Uterus (tissue), 4 donors: ENCODE data around the gene CLSTN2. TPM values are rescaled to one million over a fixed set of nuclear protein-coding genes. Genes with fewer than 3 reads are reported as not detected.

ENCODE experiments used
- DNase-seq, 2 donors: peaks; one replicate each; pipeline ENCODE4 v3.0.0-alpha.2; 2019 to 2020
- H3K27ac ChIP-seq, 2 donors: fragments of 200-600 bp; sonication (generic); 1 replicate in 1 of 2; 2 replicates in 1 of 2; pipeline ENCODE4 v1.5.1; 2016 to 2018
- H3K27me3 ChIP-seq, 2 donors: fragments of 200-600 bp; sonication (generic); one replicate each; pipeline ENCODE4 v1.5.1; 2018 to 2019; ENCODE audit warnings: control low read depth in 1 of 2
- H3K36me3 ChIP-seq, 2 donors: fragments of 200-600 bp; sonication (generic); one replicate each; pipeline ENCODE4 v1.5.1; 2019; ENCODE audit warnings: control low read depth in 1 of 2
- H3K4me1 ChIP-seq, 2 donors: fragments of 200-600 bp; sonication (generic); one replicate each; pipeline ENCODE4 v1.5.1; 2018 to 2019; ENCODE audit warnings: control low read depth in 1 of 2
- H3K4me3 ChIP-seq, 2 donors: fragments of 200-600 bp; sonication (generic); 1 replicate in 1 of 2; 2 replicates in 1 of 2; pipeline ENCODE4 v1.5.1; 2018 to 2019; ENCODE audit warnings: mild to moderate bottlenecking in 1 of 2
- H3K9me3 ChIP-seq, 2 donors: fragments of 200-600 bp; sonication (generic); one replicate each; pipeline ENCODE4 v1.5.1; 2019; ENCODE audit warnings: control low read depth in 1 of 2
- POLR2A ChIP-seq, 2 donors: fragments of 450-650 bp; IDR thresholded peaks; one replicate each; pipeline ENCODE4 v1.6.1; 2016; ENCODE audit warnings: antibody characterized with exemption in 2 of 2, mild to moderate bottlenecking in 1 of 2, moderate library complexity in 1 of 2
- intact Hi-C: fragments of 100-400 bp; cut with DNase I; formaldehyde crosslinking; loops from one replicate; pipeline ENCODE4 v1.15.1; 2023; ENCODE audit warnings: low total_unique reads
- total RNA-seq, 4 donors: library from RNA; depleted of rRNA in 3 of 4; stranded (reverse); fragments of >200 nt in 3 of 4; gene quantifications; one replicate each; pipeline versions ENCODE4 v1.1.0 to v1.2.4, GENCODE V29; 2014 to 2023
- TF ChIP-seq, protein P1 (sequence below), 4 experiments: fragments of 200-600 bp in 2 of 4; fragments of 450-650 bp in 2 of 4; sonication (generic) in 2 of 4; IDR thresholded peaks; one replicate each; pipeline ENCODE4 v1.5.1; 2016 to 2019; ENCODE audit warnings: antibody characterized with exemption in 4 of 4, mild to moderate bottlenecking in 2 of 4, moderate library complexity in 1 of 4
- donor health status: DM: yes; HTN: yes; CAD: no.

The CLSTN2 gene
- total RNA-seq, 4 donors from 2014 or later, result 4.7 to 32.2 (median 19.2) TPM

- DNase-seq, result peak; percentile 50 to 52
- TF ChIP-seq POLR2A (IDR thresholded peaks at IDR 0.05), result no peak
- TF ChIP-seq, protein P1, sequence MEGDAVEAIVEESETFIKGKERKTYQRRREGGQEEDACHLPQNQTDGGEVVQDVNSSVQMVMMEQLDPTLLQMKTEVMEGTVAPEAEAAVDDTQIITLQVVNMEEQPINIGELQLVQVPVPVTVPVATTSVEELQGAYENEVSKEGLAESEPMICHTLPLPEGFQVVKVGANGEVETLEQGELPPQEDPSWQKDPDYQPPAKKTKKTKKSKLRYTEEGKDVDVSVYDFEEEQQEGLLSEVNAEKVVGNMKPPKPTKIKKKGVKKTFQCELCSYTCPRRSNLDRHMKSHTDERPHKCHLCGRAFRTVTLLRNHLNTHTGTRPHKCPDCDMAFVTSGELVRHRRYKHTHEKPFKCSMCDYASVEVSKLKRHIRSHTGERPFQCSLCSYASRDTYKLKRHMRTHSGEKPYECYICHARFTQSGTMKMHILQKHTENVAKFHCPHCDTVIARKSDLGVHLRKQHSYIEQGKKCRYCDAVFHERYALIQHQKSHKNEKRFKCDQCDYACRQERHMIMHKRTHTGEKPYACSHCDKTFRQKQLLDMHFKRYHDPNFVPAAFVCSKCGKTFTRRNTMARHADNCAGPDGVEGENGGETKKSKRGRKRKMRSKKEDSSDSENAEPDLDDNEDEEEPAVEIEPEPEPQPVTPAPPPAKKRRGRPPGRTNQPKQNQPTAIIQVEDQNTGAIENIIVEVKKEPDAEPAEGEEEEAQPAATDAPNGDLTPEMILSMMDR (IDR thresholded peaks at IDR 0.05), result peak; percentile 14 to 50 (median 40)
These were observed 371 bp upstream of the CLSTN2 start for GRCh38 chr3:139934613-139935015.

GRCh38 chr3:139935866-139936817 lies 1.2 kb downstream of the CLSTN2 start:
- TF ChIP-seq POLR2A (IDR thresholded peaks at IDR 0.05), result no peak
- TF ChIP-seq, protein P1 (IDR thresholded peaks at IDR 0.05), result no peak
- Histone ChIP-seq H3K36me3 (no peaks in the 10 kb centered on the region), H3K4me1 (no peaks in the 10 kb centered on the region), H3K27me3 (no peaks in the 10 kb centered on the region), H3K27ac (peak overlapping the region; percentile 27 to 69), H3K9me3 (no peaks in the 10 kb centered on the region), H3K4me3 (peak overlapping the region; percentile 66 to 76)
- peak; percentile 37 to 47 for DNase-seq
- intact Hi-C loops, result no loop called here

More at GRCh38 chr3:139934613-139935015, 371 bp upstream of the CLSTN2 start:
- H3K4me1 ChIP-seq, result no peaks in the 10 kb centered on the region
- H3K9me3 ChIP-seq, result no peaks in the 10 kb centered on the region
- intact Hi-C loops, result no loop called here
- H3K36me3 ChIP-seq, result no peaks in the 10 kb centered on the region
- H3K27ac ChIP-seq, result peak overlapping the region; percentile 27 to 69
- peak overlapping the region; percentile 66 to 76 for H3K4me3 ChIP-seq
- no peaks in the 10 kb centered on the region for H3K27me3 ChIP-seq

DNA sequence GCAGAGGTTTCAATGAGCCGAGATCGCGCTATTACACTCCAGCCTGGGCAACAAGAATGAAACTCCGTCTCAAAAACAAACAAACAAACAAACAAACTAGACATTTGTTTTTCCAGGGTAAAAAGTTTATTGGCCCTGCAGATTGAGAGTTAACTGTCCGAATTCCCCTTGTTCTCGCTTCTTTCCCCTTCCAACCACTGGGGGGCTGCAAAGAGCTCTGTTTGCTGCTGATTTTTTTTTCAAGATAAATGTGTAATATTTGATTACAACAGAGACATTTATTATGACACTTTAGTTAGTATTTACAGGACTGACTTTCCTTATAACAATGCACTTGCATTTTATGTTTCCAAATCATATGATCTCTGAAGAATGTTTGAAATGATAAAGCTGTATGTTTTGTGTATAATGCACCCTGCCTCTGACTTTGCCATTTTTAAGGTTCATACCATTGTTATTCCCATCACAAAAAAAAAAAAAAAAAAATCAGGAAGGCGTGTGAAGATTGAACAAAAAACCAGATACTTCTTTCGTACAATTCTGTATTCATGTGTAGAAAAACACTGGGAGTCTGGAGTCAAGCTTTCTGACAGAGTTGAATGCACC lies 2.8 kb downstream of the CLSTN2 start:
- intact Hi-C loops, result no loop called here
- TF ChIP-seq POLR2A (IDR thresholded peaks at IDR 0.05), result no peak
- TF ChIP-seq, protein P1 (IDR thresholded peaks at IDR 0.05), result peak; percentile 58 to 71 (median 66)
- DNase-seq, result peak; percentile 52 to 56
- Histone ChIP-seq H3K27me3 (no peaks in the 10 kb centered on the region), H3K9me3 (no peaks in the 10 kb centered on the region), H3K4me1 (no peaks in the 10 kb centered on the region), H3K4me3 (no peak overlapping the region), H3K36me3 (no peaks in the 10 kb centered on the region), H3K27ac (no peak overlapping the region)

GRCh38 chr3:139939681-139940190 lies 4.8 kb downstream of the CLSTN2 start:
- DNase-seq, result no peak
- TF ChIP-seq, protein P1 (IDR thresholded peaks at IDR 0.05), result no peak
- no peak for TF ChIP-seq POLR2A (IDR thresholded peaks at IDR 0.05)
- H3K27ac ChIP-seq, result no peak overlapping the region
- no peaks in the 10 kb centered on the region for H3K27me3 ChIP-seq
- no peaks in the 10 kb centered on the region for H3K9me3 ChIP-seq
- no peaks in the 10 kb centered on the region for H3K4me1 ChIP-seq
- H3K4me3 ChIP-seq, result no peak overlapping the region
- no peaks in the 10 kb centered on the region for H3K36me3 ChIP-seq
- intact Hi-C loops, result no loop called here

- no peak for DNase-seq
- Histone ChIP-seq H3K4me3 (no peak overlapping the region), H3K4me1 (no peaks in the 10 kb centered on the region), H3K27ac (no peak overlapping the region), H3K9me3 (no peaks in the 10 kb centered on the region), H3K36me3 (no peaks in the 10 kb centered on the region), H3K27me3 (no peaks in the 10 kb centered on the region)
- intact Hi-C loops, result no loop called here
- TF ChIP-seq, protein P1 (IDR thresholded peaks at IDR 0.05), result no peak
- no peak for TF ChIP-seq POLR2A (IDR thresholded peaks at IDR 0.05)
These were observed 5.6 kb downstream of the CLSTN2 start for GRCh38 chr3:139940622-139941021.
